SK-N-SH treated with all-trans-retinoic acid at 6 μM for 48 hours (cell line): Measurements from ENCODE around the gene CCDC122.

ENCODE experiments used
- ATAC-seq: fragments of 200-7000 bp; cut with Tn5 transposase; 3 replicates; pipeline ENCODE4 v1.9.1; 2020; ENCODE audit warnings: mild to moderate bottlenecking, moderate library complexity
- ARNTL ChIP-seq: fragments of 450-650 bp; formaldehyde crosslinking; IDR thresholded peaks from 2 replicates; pipeline ENCODE4 v1.5.0; 2020; ENCODE audit warnings: low read depth, mild to moderate bottlenecking, moderate library complexity, borderline replicate concordance
- BACH2 ChIP-seq: fragments of 250-450 bp; sonication (Bioruptor Pico); IDR thresholded peaks from 2 replicates; pipeline ENCODE4 v1.9.0; 2021; ENCODE audit warnings: mild to moderate bottlenecking, borderline replicate concordance
- CSDC2 ChIP-seq: fragments of 250-450 bp; sonication (Bioruptor Pico); IDR thresholded peaks from 2 replicates; pipeline ENCODE4 v1.5.0; 2020; ENCODE audit warnings: mild to moderate bottlenecking, moderate library complexity
- ESRRG ChIP-seq: fragments of 250-450 bp; sonication (Bioruptor Pico); IDR thresholded peaks from 2 replicates; pipeline ENCODE4 v1.6.1; 2021; ENCODE audit warnings: mild to moderate bottlenecking
- ISL1 ChIP-seq: fragments of 250-450 bp; sonication (Bioruptor Pico); IDR thresholded peaks from 2 replicates; pipeline ENCODE4 v2.1.2; 2022; ENCODE audit warnings: mild to moderate bottlenecking, moderate library complexity
- OSR1 ChIP-seq: fragments of 250-450 bp; sonication (Bioruptor Pico); IDR thresholded peaks from 2 replicates; pipeline ENCODE4 v1.8.0; 2022; ENCODE audit warnings: moderate library complexity, mild to moderate bottlenecking, inconsistent platforms
- PPARA ChIP-seq: fragments of 250-450 bp; sonication (Bioruptor Pico); IDR thresholded peaks from 2 replicates; pipeline ENCODE4 v1.5.0; 2020; ENCODE audit warnings: mild to moderate bottlenecking, borderline replicate concordance
- RARB ChIP-seq: fragments of 250-450 bp; sonication (Bioruptor Pico); IDR thresholded peaks from 2 replicates; pipeline ENCODE4 v1.8.0; 2021; ENCODE audit warnings: mild to moderate bottlenecking, moderate library complexity
- TCF4 ChIP-seq: fragments of 250-450 bp; sonication (Bioruptor Pico); IDR thresholded peaks from 2 replicates; pipeline ENCODE4 v1.8.0; 2021; ENCODE audit warnings: mild to moderate bottlenecking, moderate library complexity, borderline replicate concordance
- ZFP3 ChIP-seq: fragments of 250-450 bp; sonication (Bioruptor Pico); IDR thresholded peaks from 2 replicates; pipeline ENCODE4 v1.5.0; 2020; ENCODE audit warnings: mild to moderate bottlenecking, moderate library complexity
- ZFP30 ChIP-seq: fragments of 450-650 bp; formaldehyde crosslinking; IDR thresholded peaks from 2 replicates; pipeline ENCODE4 v1.5.0; 2022; ENCODE audit warnings: mild to moderate bottlenecking, moderate library complexity
- ZNF565 ChIP-seq: fragments of 450-650 bp; formaldehyde crosslinking; conservative IDR thresholded peaks from 2 replicates; pipeline ENCODE4 v1.5.0; 2020; ENCODE audit warnings: low read depth, mild to moderate bottlenecking, moderate library complexity
- ZNF70 ChIP-seq: fragments of 450-650 bp; formaldehyde crosslinking; IDR thresholded peaks from 2 replicates; pipeline ENCODE4 v1.5.0; 2020; ENCODE audit warnings: mild to moderate bottlenecking, moderate library complexity
- ZNF8 ChIP-seq: fragments of 450-650 bp; formaldehyde crosslinking; IDR thresholded peaks from 2 replicates; pipeline ENCODE4 v1.5.0; 2020; ENCODE audit warnings: mild to moderate bottlenecking, moderate library complexity
- TF ChIP-seq, protein P1 (sequence below): fragments of 250-450 bp; sonication (Bioruptor Pico); IDR thresholded peaks from 2 replicates; pipeline ENCODE4 v1.5.1; 2021; ENCODE audit warnings: mild to moderate bottlenecking, moderate library complexity
- TF ChIP-seq, protein P2 (sequence below): fragments of 250-450 bp; sonication (Bioruptor Pico); IDR thresholded peaks from 2 replicates; pipeline ENCODE4 v1.8.0; 2020; ENCODE audit warnings: mild to moderate bottlenecking, moderate library complexity, borderline replicate concordance
- TF ChIP-seq, protein P3 (sequence below): fragments of 250-450 bp; sonication (Bioruptor Pico); IDR thresholded peaks from 2 replicates; pipeline ENCODE4 v1.5.0; 2020; ENCODE audit warnings: mild to moderate bottlenecking, moderate library complexity
- TF ChIP-seq, protein P4 (sequence below): fragments of 250-450 bp; sonication (Bioruptor Pico); IDR thresholded peaks from 2 replicates; pipeline ENCODE4 v1.5.1; 2020; ENCODE audit warnings: low read depth, mild to moderate bottlenecking, moderate library complexity

CCDC122 gene

DNA sequence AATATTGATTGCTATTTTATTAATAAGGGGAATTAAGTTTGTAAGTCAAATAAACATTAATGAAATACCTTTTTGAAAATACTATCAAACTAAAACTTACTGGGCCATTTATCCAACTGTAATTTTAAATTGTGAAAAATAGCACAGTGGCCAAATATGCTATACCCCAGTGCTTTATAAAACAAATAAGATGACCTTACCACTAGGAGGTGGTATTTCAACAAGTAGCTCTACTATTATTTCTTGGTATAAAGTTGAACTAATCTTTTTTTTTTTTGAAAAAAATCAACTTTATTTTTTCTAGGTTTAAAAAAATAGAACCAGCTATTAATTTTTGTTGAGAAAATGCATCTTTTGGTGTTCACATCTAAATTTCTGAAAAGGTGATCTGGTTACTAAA is 14.9 kb upstream of the CCDC122 start:
- TF ChIP-seq ESRRG (CRISPR knock-in tag) (no peak), RARB (CRISPR knock-in tag) (no peak), PPARA (CRISPR knock-in tag) (no peak), ZNF70 (CRISPR knock-in tag) (no peak), TCF4 (CRISPR knock-in tag) (no peak), ZNF8 (no peak), ZFP3 (CRISPR knock-in tag) (no peak)
- TF ChIP-seq, protein P1, sequence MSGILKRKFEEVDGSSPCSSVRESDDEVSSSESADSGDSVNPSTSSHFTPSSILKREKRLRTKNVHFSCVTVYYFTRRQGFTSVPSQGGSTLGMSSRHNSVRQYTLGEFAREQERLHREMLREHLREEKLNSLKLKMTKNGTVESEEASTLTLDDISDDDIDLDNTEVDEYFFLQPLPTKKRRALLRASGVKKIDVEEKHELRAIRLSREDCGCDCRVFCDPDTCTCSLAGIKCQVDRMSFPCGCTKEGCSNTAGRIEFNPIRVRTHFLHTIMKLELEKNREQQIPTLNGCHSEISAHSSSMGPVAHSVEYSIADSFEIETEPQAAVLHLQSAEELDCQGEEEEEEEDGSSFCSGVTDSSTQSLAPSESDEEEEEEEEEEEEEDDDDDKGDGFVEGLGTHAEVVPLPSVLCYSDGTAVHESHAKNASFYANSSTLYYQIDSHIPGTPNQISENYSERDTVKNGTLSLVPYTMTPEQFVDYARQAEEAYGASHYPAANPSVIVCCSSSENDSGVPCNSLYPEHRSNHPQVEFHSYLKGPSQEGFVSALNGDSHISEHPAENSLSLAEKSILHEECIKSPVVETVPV (CRISPR knock-in tag), result no peak
- TF ChIP-seq, all 23 proteins: peak for 0
- ATAC-seq, result no peak

DNA sequence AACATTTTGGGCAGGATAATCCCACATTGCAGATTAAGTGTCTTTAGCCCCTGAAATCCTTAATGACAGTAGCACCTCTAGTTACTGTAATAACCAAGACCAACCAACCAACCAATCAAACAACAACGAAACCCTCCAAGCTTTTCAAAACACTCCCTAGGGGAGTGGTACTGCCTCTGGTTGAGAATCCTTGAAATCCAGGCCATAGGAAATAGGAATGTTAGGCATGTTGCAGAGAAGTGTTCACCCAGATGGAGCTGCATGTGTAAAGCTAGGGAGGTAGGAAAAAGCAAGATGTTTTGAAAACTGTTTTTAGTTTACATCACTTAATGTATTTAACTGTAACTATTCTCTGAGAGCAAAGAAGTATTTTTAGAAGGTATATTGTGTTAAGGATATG is 4.7 kb upstream of the CCDC122 start:
- TF ChIP-seq ZNF565 (CRISPR knock-in tag) (no peak), ZNF8 (no peak), BACH2 (no peak), ZFP30 (CRISPR knock-in tag) (no peak), OSR1 (CRISPR knock-in tag) (no peak), ISL1 (no peak), ZNF70 (CRISPR knock-in tag) (no peak), CSDC2 (CRISPR knock-in tag) (no peak), TCF4 (CRISPR knock-in tag) (no peak), ZFP3 (CRISPR knock-in tag) (no peak)
- TF ChIP-seq, protein P2, sequence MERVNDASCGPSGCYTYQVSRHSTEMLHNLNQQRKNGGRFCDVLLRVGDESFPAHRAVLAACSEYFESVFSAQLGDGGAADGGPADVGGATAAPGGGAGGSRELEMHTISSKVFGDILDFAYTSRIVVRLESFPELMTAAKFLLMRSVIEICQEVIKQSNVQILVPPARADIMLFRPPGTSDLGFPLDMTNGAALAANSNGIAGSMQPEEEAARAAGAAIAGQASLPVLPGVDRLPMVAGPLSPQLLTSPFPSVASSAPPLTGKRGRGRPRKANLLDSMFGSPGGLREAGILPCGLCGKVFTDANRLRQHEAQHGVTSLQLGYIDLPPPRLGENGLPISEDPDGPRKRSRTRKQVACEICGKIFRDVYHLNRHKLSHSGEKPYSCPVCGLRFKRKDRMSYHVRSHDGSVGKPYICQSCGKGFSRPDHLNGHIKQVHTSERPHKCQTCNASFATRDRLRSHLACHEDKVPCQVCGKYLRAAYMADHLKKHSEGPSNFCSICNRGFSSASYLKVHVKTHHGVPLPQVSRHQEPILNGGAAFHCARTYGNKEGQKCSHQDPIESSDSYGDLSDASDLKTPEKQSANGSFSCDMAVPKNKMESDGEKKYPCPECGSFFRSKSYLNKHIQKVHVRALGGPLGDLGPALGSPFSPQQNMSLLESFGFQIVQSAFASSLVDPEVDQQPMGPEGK, result no peak
- TF ChIP-seq, protein P1 (CRISPR knock-in tag), result no peak
- TF ChIP-seq, protein P3, sequence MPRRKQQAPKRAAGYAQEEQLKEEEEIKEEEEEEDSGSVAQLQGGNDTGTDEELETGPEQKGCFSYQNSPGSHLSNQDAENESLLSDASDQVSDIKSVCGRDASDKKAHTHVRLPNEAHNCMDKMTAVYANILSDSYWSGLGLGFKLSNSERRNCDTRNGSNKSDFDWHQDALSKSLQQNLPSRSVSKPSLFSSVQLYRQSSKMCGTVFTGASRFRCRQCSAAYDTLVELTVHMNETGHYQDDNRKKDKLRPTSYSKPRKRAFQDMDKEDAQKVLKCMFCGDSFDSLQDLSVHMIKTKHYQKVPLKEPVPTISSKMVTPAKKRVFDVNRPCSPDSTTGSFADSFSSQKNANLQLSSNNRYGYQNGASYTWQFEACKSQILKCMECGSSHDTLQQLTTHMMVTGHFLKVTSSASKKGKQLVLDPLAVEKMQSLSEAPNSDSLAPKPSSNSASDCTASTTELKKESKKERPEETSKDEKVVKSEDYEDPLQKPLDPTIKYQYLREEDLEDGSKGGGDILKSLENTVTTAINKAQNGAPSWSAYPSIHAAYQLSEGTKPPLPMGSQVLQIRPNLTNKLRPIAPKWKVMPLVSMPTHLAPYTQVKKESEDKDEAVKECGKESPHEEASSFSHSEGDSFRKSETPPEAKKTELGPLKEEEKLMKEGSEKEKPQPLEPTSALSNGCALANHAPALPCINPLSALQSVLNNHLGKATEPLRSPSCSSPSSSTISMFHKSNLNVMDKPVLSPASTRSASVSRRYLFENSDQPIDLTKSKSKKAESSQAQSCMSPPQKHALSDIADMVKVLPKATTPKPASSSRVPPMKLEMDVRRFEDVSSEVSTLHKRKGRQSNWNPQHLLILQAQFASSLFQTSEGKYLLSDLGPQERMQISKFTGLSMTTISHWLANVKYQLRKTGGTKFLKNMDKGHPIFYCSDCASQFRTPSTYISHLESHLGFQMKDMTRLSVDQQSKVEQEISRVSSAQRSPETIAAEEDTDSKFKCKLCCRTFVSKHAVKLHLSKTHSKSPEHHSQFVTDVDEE (CRISPR knock-in tag), result no peak
- TF ChIP-seq, protein P4, sequence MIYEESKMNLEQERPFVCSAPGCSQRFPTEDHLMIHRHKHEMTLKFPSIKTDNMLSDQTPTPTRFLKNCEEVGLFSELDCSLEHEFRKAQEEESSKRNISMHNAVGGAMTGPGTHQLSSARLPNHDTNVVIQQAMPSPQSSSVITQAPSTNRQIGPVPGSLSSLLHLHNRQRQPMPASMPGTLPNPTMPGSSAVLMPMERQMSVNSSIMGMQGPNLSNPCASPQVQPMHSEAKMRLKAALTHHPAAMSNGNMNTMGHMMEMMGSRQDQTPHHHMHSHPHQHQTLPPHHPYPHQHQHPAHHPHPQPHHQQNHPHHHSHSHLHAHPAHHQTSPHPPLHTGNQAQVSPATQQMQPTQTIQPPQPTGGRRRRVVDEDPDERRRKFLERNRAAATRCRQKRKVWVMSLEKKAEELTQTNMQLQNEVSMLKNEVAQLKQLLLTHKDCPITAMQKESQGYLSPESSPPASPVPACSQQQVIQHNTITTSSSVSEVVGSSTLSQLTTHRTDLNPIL (CRISPR knock-in tag), result no peak
- TF ChIP-seq, all 23 proteins: peak for 0
- ATAC-seq, result no peak

DNA sequence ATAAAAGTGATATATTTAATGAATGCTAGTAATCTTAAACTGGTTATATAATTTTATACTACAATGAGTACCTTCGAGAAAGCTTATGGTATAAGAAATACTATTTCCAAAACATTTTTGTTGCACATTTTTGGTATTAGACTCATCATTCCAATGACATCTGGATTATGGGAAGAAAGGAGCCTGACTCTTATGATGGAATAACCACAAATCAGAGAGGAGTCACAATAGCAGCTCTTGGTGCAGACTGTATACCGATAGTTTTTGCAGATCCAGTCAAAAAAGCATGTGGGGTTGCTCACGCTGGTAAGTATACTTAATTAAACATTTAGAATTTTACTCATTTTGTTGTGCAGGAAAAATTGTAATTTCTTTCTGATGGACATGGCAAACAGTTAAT is 4.1 kb upstream of the CCDC122 start:
- TF ChIP-seq ARNTL (CRISPR knock-in tag), result no peak
- TF ChIP-seq ZNF8, result no peak
- TF ChIP-seq, protein P1 (CRISPR knock-in tag), result no peak
- TF ChIP-seq OSR1 (CRISPR knock-in tag), result no peak
- TF ChIP-seq, protein P4 (CRISPR knock-in tag), result no peak
- TF ChIP-seq BACH2, result no peak
- TF ChIP-seq, protein P3 (CRISPR knock-in tag), result no peak
- no peak for ATAC-seq
